Measurements from ENCODE around the gene CAMKV. TPM values are rescaled to one million over a fixed set of nuclear protein-coding genes. Genes with fewer than 3 reads are reported as not detected.
"Not testable (repeated sequence)": the region's sequence is repeated elsewhere in the genome, so short reads cannot be mapped to it uniquely, and the experiment has no call there.

CAMKV gene
- total RNA-seq: not detected
- long read RNA-seq: 0 reads

- ATAC-seq: no peak
- DNase-seq: no peak
- intact Hi-C loops (cut with micrococcal nuclease): no loop called here
Observed at GRCh38 chr3:49869525-49870126, at the start of gene CAMKV. Gene CAMKV, minus strand, starts transcription at chr3:49869906. Its CDS starts 7,518 bp downstream, at chr3:49862388.

- DNase-seq; intact Hi-C loops (cut with micrococcal nuclease); ATAC-seq: not testable (repeated sequence)
Observed at GRCh38 chr3:49917806-49918590, 48.3 kb upstream of the CAMKV start.

GRCh38 chr3:49916686-49917085 is 47.0 kb upstream of the CAMKV start:
- intact Hi-C loops (cut with micrococcal nuclease): no loop called here
- DNase-seq (no peak), ATAC-seq (no peak)

GRCh38 chr3:49914906-49915305 is 45.2 kb upstream of the CAMKV start:
- DNase-seq (no peak), ATAC-seq (no peak)
- intact Hi-C loops (cut with micrococcal nuclease): no loop called here

- intact Hi-C loops (cut with micrococcal nuclease): no loop called here
- peak; percentile 45 for ATAC-seq
Observed at GRCh38 chr3:49912881-49913281, 43.2 kb upstream of the CAMKV start.

GRCh38 chr3:49911611-49912010 is 41.9 kb upstream of the CAMKV start:
- ATAC-seq (no peak), DNase-seq (no peak)
- intact Hi-C loops (cut with micrococcal nuclease): no loop called here

More at GRCh38 chr3:49912881-49913281, 43.2 kb upstream of the CAMKV start:
- no peak for DNase-seq

GRCh38 chr3:49911124-49911420 is 41.4 kb upstream of the CAMKV start:
- DNase-seq: no peak
- intact Hi-C loops (cut with micrococcal nuclease): no loop called here
- ATAC-seq: no peak

- no peak for DNase-seq
- intact Hi-C loops (cut with micrococcal nuclease): no loop called here
- ATAC-seq: no peak
Observed at GRCh38 chr3:49910409-49911123, 40.9 kb upstream of the CAMKV start.

- ATAC-seq (no peak), DNase-seq (no peak)
- intact Hi-C loops (cut with micrococcal nuclease): no loop called here
Observed at GRCh38 chr3:49908373-49909199, 38.9 kb upstream of the CAMKV start.

- ATAC-seq: peak; percentile 67
- intact Hi-C loops (cut with micrococcal nuclease): no loop called here
- peak; percentile 67 for DNase-seq
Observed at GRCh38 chr3:49906073-49906743, 36.5 kb upstream of the CAMKV start.

- DNase-seq; intact Hi-C loops (cut with micrococcal nuclease); ATAC-seq: not testable (repeated sequence)
Observed at GRCh38 chr3:49904448-49904847, 34.7 kb upstream of the CAMKV start.

GRCh38 chr3:49903451-49904424 is 34.0 kb upstream of the CAMKV start, which contains the start of gene MST1R:
Gene MST1R, minus strand, starts transcription at chr3:49903873. Its CDS starts 264 bp downstream, at chr3:49903609.
- peak; percentile 88 for ATAC-seq
- peak; percentile 86 for DNase-seq
- intact Hi-C loops (cut with micrococcal nuclease): no loop called here

GRCh38 chr3:49902511-49903345 is 33.0 kb upstream of the CAMKV start:
- intact Hi-C loops (cut with micrococcal nuclease): no loop called here
- no peak for ATAC-seq
- DNase-seq: no peak

GRCh38 chr3:49901366-49902339 is 31.9 kb upstream of the CAMKV start:
- ATAC-seq (no peak), DNase-seq (no peak)
- intact Hi-C loops (cut with micrococcal nuclease): no loop called here

GRCh38 chr3:49900491-49901153 is 30.9 kb upstream of the CAMKV start:
- DNase-seq: peak; percentile 66
- intact Hi-C loops (cut with micrococcal nuclease): no loop called here
- ATAC-seq: peak; percentile 75
